Ishikawa (cell line): ENCODE data around the gene CCAR1.

Source experiments
- EGR1 ChIP-seq: IDR thresholded peaks from 2 replicates; pipeline ENCODE4 v1.6.1; 2012
- EP300 ChIP-seq: IDR thresholded peaks from 2 replicates; pipeline ENCODE4 v1.6.1; 2012; ENCODE audit warnings: borderline replicate concordance
- RAD21 ChIP-seq: IDR thresholded peaks from 2 replicates; pipeline ENCODE4 v1.6.1; 2012; ENCODE audit warnings: low read depth
- REST ChIP-seq: IDR thresholded peaks from 2 replicates; pipeline ENCODE4 v1.6.1; 2012; ENCODE audit warnings: low read depth, mild to moderate bottlenecking
- TAF1 ChIP-seq: IDR thresholded peaks from 2 replicates; pipeline ENCODE4 v1.6.1; 2012; ENCODE audit warnings: low read depth, mild to moderate bottlenecking
- YY1 ChIP-seq: IDR thresholded peaks from 2 replicates; pipeline ENCODE4 v1.6.1; 2012; ENCODE audit warnings: low read depth
- ZBTB7A ChIP-seq: IDR thresholded peaks from 2 replicates; pipeline ENCODE4 v1.6.1; 2012; ENCODE audit warnings: low read depth

- TF ChIP-seq YY1, result no peak
- TF ChIP-seq EGR1, result no peak
- TF ChIP-seq ZBTB7A, result no peak
- TF ChIP-seq REST, result no peak
- no peak for TF ChIP-seq TAF1
- no peak for TF ChIP-seq RAD21
- TF ChIP-seq EP300, result no peak
Measured at GRCh38 chr10:68800211-68800610, 79.2 kb downstream of the CCAR1 start.
